Loucy (cell line): ENCODE measurements around the gene ZNF528.

Experiments used
- H2AFZ ChIP-seq: fragments of 200-600 bp; sonication (generic); 2 replicates; pipeline ENCODE4 v1.6.0; 2016; ENCODE audit warnings: antibody characterized with exemption, mild to moderate bottlenecking, low read length, moderate library complexity
- H3F3A ChIP-seq: fragments of 200-600 bp; 2 replicates; pipeline ENCODE4 v1.6.0; 2016; ENCODE audit warnings: antibody characterized with exemption, low read depth, mild to moderate bottlenecking
- H3K27me3 ChIP-seq: fragments of 200-600 bp; sonication (generic); 2 replicates; pipeline ENCODE4 v1.6.1; 2014; ENCODE audit warnings: low read length, mild to moderate bottlenecking; ENCODE audit not compliant: insufficient read depth, poor library complexity, severe bottlenecking
- H3K36me3 ChIP-seq: fragments of 200-600 bp; sonication (generic); 2 replicates; pipeline ENCODE4 v1.6.1; 2016; ENCODE audit warnings: low read length; ENCODE audit not compliant: insufficient read depth
- H3K4me1 ChIP-seq: fragments of 200-600 bp; sonication (generic); 2 replicates; pipeline ENCODE4 v1.5.1; 2014; ENCODE audit warnings: low read length, mild to moderate bottlenecking; ENCODE audit not compliant: insufficient read depth, poor library complexity, severe bottlenecking
- H3K4me2 ChIP-seq: fragments of 200-600 bp; sonication (generic); 2 replicates; pipeline ENCODE4 v1.6.0; 2014; ENCODE audit warnings: antibody characterized with exemption, low read length, low read depth, mild to moderate bottlenecking; ENCODE audit not compliant: poor library complexity, severe bottlenecking
- H3K4me3 ChIP-seq: fragments of 200-600 bp; sonication (generic); 2 replicates; pipeline ENCODE4 v1.5.1; 2014; ENCODE audit warnings: low read length, mild to moderate bottlenecking, mixed read lengths; ENCODE audit not compliant: poor library complexity, severe bottlenecking
- H3K79me2 ChIP-seq: fragments of 200-600 bp; sonication (generic); 2 replicates; pipeline ENCODE4 v1.6.1; 2014; ENCODE audit warnings: low read length; ENCODE audit not compliant: insufficient read depth
- H3K9ac ChIP-seq: fragments of 200-600 bp; sonication (generic); 2 replicates; pipeline ENCODE4 v1.6.0; 2014; ENCODE audit warnings: mild to moderate bottlenecking, low read depth, low read length, moderate library complexity; ENCODE audit not compliant: poor library complexity, severe bottlenecking
- H3K9me2 ChIP-seq: fragments of 200-600 bp; sonication (generic); replicated peaks from 2 replicates; pipeline ENCODE4 v1.6.1; 2016; ENCODE audit warnings: low read depth, low read length, mixed read lengths
- H3K9me3 ChIP-seq: fragments of 200-600 bp; sonication (generic); 2 replicates; pipeline ENCODE4 v1.6.1; 2014; ENCODE audit warnings: mild to moderate bottlenecking, antibody characterized with exemption, low read length, low read depth; ENCODE audit not compliant: insufficient read depth
- H4K20me1 ChIP-seq: fragments of 200-600 bp; sonication (generic); 2 replicates; pipeline ENCODE4 v1.6.0; 2014; ENCODE audit warnings: antibody characterized with exemption, low read length, mild to moderate bottlenecking; ENCODE audit not compliant: insufficient read depth, poor library complexity, severe bottlenecking
- CTCF ChIP-seq: fragments of 200-600 bp; sonication (generic); conservative IDR thresholded peaks from 2 replicates; pipeline ENCODE4 v1.5.1; 2014; ENCODE audit warnings: mild to moderate bottlenecking, antibody characterized with exemption, low read length
- EZH2phosphoT487 ChIP-seq: fragments of 200-600 bp; IDR thresholded peaks from 2 replicates; pipeline ENCODE4 v1.6.1; 2018; ENCODE audit warnings: antibody characterized with exemption, mild to moderate bottlenecking, moderate library complexity, borderline replicate concordance

The ZNF528 gene

DNA sequence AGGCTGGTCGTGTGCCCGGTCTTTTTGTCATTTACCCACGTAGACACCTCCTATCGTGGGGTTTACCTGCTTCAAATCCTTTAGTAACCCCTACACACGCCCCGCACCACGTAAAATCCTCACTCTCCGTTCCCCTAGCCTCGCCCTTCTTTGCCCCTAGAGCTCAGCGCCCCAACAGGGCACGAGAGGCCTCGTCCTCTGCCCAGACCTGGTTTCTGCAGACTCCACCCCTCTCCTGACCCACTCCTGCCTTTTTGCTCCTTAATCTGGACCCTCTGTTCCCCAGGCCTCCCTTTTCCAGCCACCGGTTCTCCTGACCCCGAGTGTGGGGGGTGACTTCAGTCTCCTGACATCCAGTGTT lies 412 bp downstream of the ZNF528 start:
- Histone ChIP-seq H3K9ac (peak overlapping the region; percentile 90), H3K4me3 (peak overlapping the region; percentile 80), H3K9me3 (no peaks in the 10 kb centered on the region)

GRCh38 chr19:52410276-52410675 lies 12.6 kb downstream of the ZNF528 start:
- Histone ChIP-seq H3F3A (no peaks in the 10 kb centered on the region), H3K9me3 (peaks cover 16% of the 10 kb centered on the region; the same call in 1 of the 2 replicates), H2AFZ (no peak overlapping the region), H3K27me3 (no peaks in the 10 kb centered on the region), H3K4me3 (no peak overlapping the region), H3K9me2 (no peaks in the 10 kb centered on the region), H3K9ac (no peak overlapping the region), H4K20me1 (no peaks in the 10 kb centered on the region), H3K36me3 (peaks cover 30% of the 10 kb centered on the region; the same call in 1 of the 2 replicates), H3K4me1 (no peaks in the 10 kb centered on the region), H3K79me2 (no peaks in the 10 kb centered on the region), H3K4me2 (no peak overlapping the region)
- no peak for TF ChIP-seq CTCF
- no peak for TF ChIP-seq EZH2phosphoT487

More for the DNA sequence above, 412 bp downstream of the ZNF528 start:
- no peaks in the 10 kb centered on the region for H4K20me1 ChIP-seq
- H3K4me1 ChIP-seq = peaks cover 6% of the 10 kb centered on the region
- H3F3A ChIP-seq = no peaks in the 10 kb centered on the region
- peak overlapping the region; percentile 56; the same call in 1 of the 2 replicates for H2AFZ ChIP-seq
- peak overlapping the region; percentile 68 for H3K4me2 ChIP-seq
- peaks cover 40% of the 10 kb centered on the region for H3K79me2 ChIP-seq
- no peak for TF ChIP-seq EZH2phosphoT487
- TF ChIP-seq CTCF = peak; percentile 30; the same call in 1 of the 2 replicates
- H3K9me2 ChIP-seq = no peaks in the 10 kb centered on the region
- no peaks in the 10 kb centered on the region for H3K27me3 ChIP-seq
- H3K36me3 ChIP-seq = no peaks in the 10 kb centered on the region

- H3F3A ChIP-seq = no peaks in the 10 kb centered on the region
- no peak overlapping the region for H3K4me2 ChIP-seq
- H3K9ac ChIP-seq = no peak overlapping the region
- H3K4me3 ChIP-seq = no peak overlapping the region
- H3K36me3 ChIP-seq = peaks cover 5% of the 10 kb centered on the region; the same call in 1 of the 2 replicates
- no peak overlapping the region for H2AFZ ChIP-seq
- H3K79me2 ChIP-seq = no peaks in the 10 kb centered on the region
- no peaks in the 10 kb centered on the region for H3K27me3 ChIP-seq
- H3K9me3 ChIP-seq = peaks cover 19% of the 10 kb centered on the region; the same call in 1 of the 2 replicates
- no peaks in the 10 kb centered on the region for H3K9me2 ChIP-seq
- TF ChIP-seq EZH2phosphoT487 (no peak), CTCF (no peak)
- no peaks in the 10 kb centered on the region for H4K20me1 ChIP-seq
- no peaks in the 10 kb centered on the region for H3K4me1 ChIP-seq
Observed at GRCh38 chr19:52415711-52416110, 18.1 kb downstream of the ZNF528 start.
